ENCODE results near the gene LRRC45.

DNA sequence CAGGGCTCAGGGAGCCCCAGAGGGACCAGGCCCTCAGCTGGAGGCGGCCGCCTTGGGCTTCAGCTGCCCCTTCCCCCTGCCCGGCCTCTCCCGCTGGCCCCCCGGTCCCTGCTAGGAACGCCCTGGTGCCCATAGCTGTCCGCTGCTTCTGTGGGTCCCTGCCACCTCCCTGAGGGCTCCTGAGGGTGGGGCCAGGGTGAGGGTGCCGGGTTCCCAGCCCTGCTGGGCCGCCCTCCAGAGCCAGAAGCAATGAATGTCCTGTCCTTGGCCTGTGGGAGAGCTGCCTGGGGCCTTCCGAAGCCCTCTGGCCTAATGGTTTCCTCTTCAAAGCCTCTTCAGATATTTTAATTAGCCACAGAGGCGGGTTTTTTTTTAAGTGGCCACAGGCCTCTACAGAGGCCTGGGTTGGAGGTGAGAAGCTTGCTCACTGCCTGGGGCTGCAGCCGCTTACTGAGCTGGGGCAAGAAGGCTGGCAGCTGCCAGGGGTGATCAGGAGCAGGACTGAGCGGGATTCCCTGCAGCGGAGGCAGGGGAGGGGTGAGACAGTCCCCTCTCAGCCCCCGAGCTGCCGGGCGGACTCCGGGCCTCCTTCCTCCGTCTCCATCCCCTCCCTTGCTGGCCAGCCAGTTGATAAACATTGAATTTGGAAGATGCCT is 10.3 kb upstream of the LRRC45 start:
- TF ChIP-seq, protein P1, sequence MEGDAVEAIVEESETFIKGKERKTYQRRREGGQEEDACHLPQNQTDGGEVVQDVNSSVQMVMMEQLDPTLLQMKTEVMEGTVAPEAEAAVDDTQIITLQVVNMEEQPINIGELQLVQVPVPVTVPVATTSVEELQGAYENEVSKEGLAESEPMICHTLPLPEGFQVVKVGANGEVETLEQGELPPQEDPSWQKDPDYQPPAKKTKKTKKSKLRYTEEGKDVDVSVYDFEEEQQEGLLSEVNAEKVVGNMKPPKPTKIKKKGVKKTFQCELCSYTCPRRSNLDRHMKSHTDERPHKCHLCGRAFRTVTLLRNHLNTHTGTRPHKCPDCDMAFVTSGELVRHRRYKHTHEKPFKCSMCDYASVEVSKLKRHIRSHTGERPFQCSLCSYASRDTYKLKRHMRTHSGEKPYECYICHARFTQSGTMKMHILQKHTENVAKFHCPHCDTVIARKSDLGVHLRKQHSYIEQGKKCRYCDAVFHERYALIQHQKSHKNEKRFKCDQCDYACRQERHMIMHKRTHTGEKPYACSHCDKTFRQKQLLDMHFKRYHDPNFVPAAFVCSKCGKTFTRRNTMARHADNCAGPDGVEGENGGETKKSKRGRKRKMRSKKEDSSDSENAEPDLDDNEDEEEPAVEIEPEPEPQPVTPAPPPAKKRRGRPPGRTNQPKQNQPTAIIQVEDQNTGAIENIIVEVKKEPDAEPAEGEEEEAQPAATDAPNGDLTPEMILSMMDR (conservative IDR thresholded peaks at IDR 0.05; ENCODE audit: low read depth, low read length) = no peak
- TF ChIP-seq NFE2L2 (IDR thresholded peaks at IDR 0.05; ENCODE audit: low read depth, low read length) = no peak
- TF ChIP-seq, protein P2, sequence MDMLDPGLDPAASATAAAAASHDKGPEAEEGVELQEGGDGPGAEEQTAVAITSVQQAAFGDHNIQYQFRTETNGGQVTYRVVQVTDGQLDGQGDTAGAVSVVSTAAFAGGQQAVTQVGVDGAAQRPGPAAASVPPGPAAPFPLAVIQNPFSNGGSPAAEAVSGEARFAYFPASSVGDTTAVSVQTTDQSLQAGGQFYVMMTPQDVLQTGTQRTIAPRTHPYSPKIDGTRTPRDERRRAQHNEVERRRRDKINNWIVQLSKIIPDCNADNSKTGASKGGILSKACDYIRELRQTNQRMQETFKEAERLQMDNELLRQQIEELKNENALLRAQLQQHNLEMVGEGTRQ (IDR thresholded peaks at IDR 0.05; ENCODE audit: low read depth, low read length) = no peak
- no peak for TF ChIP-seq POLR2A (IDR thresholded peaks at IDR 0.05; ENCODE audit: low read depth, low read length)
- TF ChIP-seq RFX5 (IDR thresholded peaks at IDR 0.05; ENCODE audit: low read depth, low read length) = no peak
- TF ChIP-seq FOS (IDR thresholded peaks at IDR 0.05; ENCODE audit: low read depth, low read length) = no peak
- no peak for TF ChIP-seq RAD21 (IDR thresholded peaks at IDR 0.05; ENCODE audit: low read length)
- TF ChIP-seq MXI1 (IDR thresholded peaks at IDR 0.05; ENCODE audit: borderline replicate concordance, low read depth, low read length) = no peak
- no peak for TF ChIP-seq CEBPB (IDR thresholded peaks at IDR 0.05; ENCODE audit: low read depth, low read length)

Measured in IMR-90 (cell line).